Measurements from ENCODE around the gene ZNF469. TPM values are rescaled to one million over a fixed set of nuclear protein-coding genes. Genes with fewer than 3 reads are reported as not detected.

The ZNF469 gene
- polyA plus RNA-seq, 1 donor from 2014 or later = not detected

- Histone ChIP-seq H3K4me2 (ENCODE audit: low read length) (no peak overlapping the region), H3K9ac (ENCODE audit: low read length) (no peak overlapping the region), H3K4me3 (ENCODE audit: low read length) (no peak overlapping the region), H4K20me1 (ENCODE audit: insufficient read depth) (no peaks in the 10 kb centered on the region), H3K27me3 (ENCODE audit: insufficient read depth, low read depth, low read length) (peaks cover 28% of the 10 kb centered on the region), H3K36me3 (ENCODE audit: insufficient read depth, low read length) (no peaks in the 10 kb centered on the region), H3K27ac (ENCODE audit: low read length) (no peak overlapping the region), H3K79me2 (replicated peaks; ENCODE audit: insufficient read depth, low read length) (no peaks in the 10 kb centered on the region), H3K9me3 (ENCODE audit: low read length) (no peaks in the 10 kb centered on the region), H2AFZ (ENCODE audit: low read depth, low read length) (no peak overlapping the region), H3F3A (ENCODE audit: insufficient read depth, low read length, poor library complexity, severe bottlenecking) (no peaks in the 10 kb centered on the region), H3K9me2 (ENCODE audit: insufficient read depth, low read length) (no peaks in the 10 kb centered on the region)
- TF ChIP-seq REST (IDR thresholded peaks at IDR 0.05; ENCODE audit: borderline replicate concordance) (no peak), EP300 (conservative IDR thresholded peaks at IDR 0.05; ENCODE audit: poor library complexity, severe bottlenecking) (no peak), TAF1 (IDR thresholded peaks at IDR 0.05; ENCODE audit: low read depth) (no peak), POLR2AphosphoS5 (IDR thresholded peaks at IDR 0.05) (no peak), CTCF (IDR thresholded peaks at IDR 0.05; ENCODE audit: poor library complexity, severe bottlenecking) (no peak), EZH2 (IDR thresholded peaks at IDR 0.05; ENCODE audit: borderline replicate concordance, insufficient read depth, low read length, poor library complexity, severe bottlenecking) (no peak), SMC3 (conservative IDR thresholded peaks at IDR 0.05; ENCODE audit: poor library complexity) (no peak), MXI1 (conservative IDR thresholded peaks at IDR 0.05; ENCODE audit: poor library complexity, severe bottlenecking) (no peak)
Measured at GRCh38 chr16:88429387-88430184, 46.8 kb downstream of the ZNF469 start.

- Histone ChIP-seq H3K9ac (ENCODE audit: low read length) (no peak overlapping the region), H4K20me1 (ENCODE audit: insufficient read depth) (no peaks in the 10 kb centered on the region), H3K36me3 (ENCODE audit: insufficient read depth, low read length) (no peaks in the 10 kb centered on the region), H3K27ac (ENCODE audit: low read length) (no peak overlapping the region), H3K9me3 (ENCODE audit: low read length) (no peaks in the 10 kb centered on the region), H3K4me2 (ENCODE audit: low read length) (no peak overlapping the region), H2AFZ (ENCODE audit: low read depth, low read length) (no peak overlapping the region), H3K27me3 (ENCODE audit: insufficient read depth, low read depth, low read length) (peaks cover 28% of the 10 kb centered on the region), H3K4me3 (ENCODE audit: low read length) (no peak overlapping the region), H3K9me2 (ENCODE audit: insufficient read depth, low read length) (no peaks in the 10 kb centered on the region), H3K79me2 (replicated peaks; ENCODE audit: insufficient read depth, low read length) (no peaks in the 10 kb centered on the region), H3F3A (ENCODE audit: insufficient read depth, low read length, poor library complexity, severe bottlenecking) (no peaks in the 10 kb centered on the region)
- TF ChIP-seq TAF1 (IDR thresholded peaks at IDR 0.05; ENCODE audit: low read depth) (no peak), SMC3 (conservative IDR thresholded peaks at IDR 0.05; ENCODE audit: poor library complexity) (no peak), RAD21 (conservative IDR thresholded peaks at IDR 0.05) (no peak), EZH2 (IDR thresholded peaks at IDR 0.05; ENCODE audit: borderline replicate concordance, insufficient read depth, low read length, poor library complexity, severe bottlenecking) (no peak), EP300 (conservative IDR thresholded peaks at IDR 0.05; ENCODE audit: poor library complexity, severe bottlenecking) (no peak)
Measured at GRCh38 chr16:88430185-88430523, 47.4 kb downstream of the ZNF469 start.

Measured in neural cell (in vitro differentiated cells).